Activated CD8-positive, alpha-beta T cell treated with anti-CD3 and anti-CD28 coated beads for 36 hours (primary cell): Measurements from ENCODE around the gene SVEP1. TPM values are rescaled to one million over a fixed set of nuclear protein-coding genes. Genes with fewer than 3 reads are reported as not detected.

Experiments used
- ATAC-seq: fragments of 200-7000 bp; cut with Tn5 transposase; one replicate; pipeline ENCODE4 v1.10.0; 2021; ENCODE audit warnings: mild to moderate bottlenecking, moderate library complexity
- CTCF ChIA-PET: fragments of 350-600 bp; sonication (Branson Sonifier 250); formaldehyde crosslinking; loops from one replicate; lab custom pipeline; 2021; ENCODE audit warnings: antibody characterized with exemption; lab: Charles Lee
- POLR2A ChIA-PET: fragments of 350-600 bp; sonication (Branson Sonifier 250); formaldehyde crosslinking; loops from one replicate; lab custom pipeline; 2021; ENCODE audit warnings: antibody characterized with exemption; lab: Charles Lee
- DNase-seq: peaks from one replicate; pipeline ENCODE4 v3.0.0-alpha.2; 2020
- H3K27ac Mint-ChIP-seq: one replicate; pipeline ENCODE4 v1.8.0; 2021; ENCODE audit warnings: mild to moderate bottlenecking, mixed read lengths
- H3K27me3 Mint-ChIP-seq: one replicate; pipeline ENCODE4 v1.8.0; 2021; ENCODE audit warnings: mixed read lengths
- H3K36me3 Mint-ChIP-seq: one replicate; pipeline ENCODE4 v1.8.0; 2021; ENCODE audit warnings: low read depth, mixed read lengths
- H3K4me1 Mint-ChIP-seq: one replicate; pipeline ENCODE4 v1.8.0; 2021; ENCODE audit warnings: low read depth, mixed read lengths
- H3K4me3 Mint-ChIP-seq: one replicate; pipeline ENCODE4 v1.8.0; 2021; ENCODE audit warnings: mild to moderate bottlenecking, moderate library complexity, mixed read lengths
- H3K9me3 Mint-ChIP-seq: one replicate; pipeline ENCODE4 v1.8.0; 2021; ENCODE audit warnings: mixed read lengths
- CTCF ChIP-seq: fragments of 200-600 bp; IDR thresholded peaks from one replicate; pipeline ENCODE4 v1.8.0; 2022; ENCODE audit warnings: antibody characterized with exemption, mild to moderate bottlenecking
- intact Hi-C: fragments of 100-400 bp; cut with micrococcal nuclease; formaldehyde crosslinking; loops from one replicate; pipeline ENCODE4 v1.10.0; 2022
- total RNA-seq, 2 experiments: library from RNA; stranded (reverse); gene quantifications; one replicate each; pipeline ENCODE4 v1.2.3, GENCODE V29; 2021

Gene SVEP1
- total RNA-seq, 2 experiments from 2014 or later: not detected

DNA sequence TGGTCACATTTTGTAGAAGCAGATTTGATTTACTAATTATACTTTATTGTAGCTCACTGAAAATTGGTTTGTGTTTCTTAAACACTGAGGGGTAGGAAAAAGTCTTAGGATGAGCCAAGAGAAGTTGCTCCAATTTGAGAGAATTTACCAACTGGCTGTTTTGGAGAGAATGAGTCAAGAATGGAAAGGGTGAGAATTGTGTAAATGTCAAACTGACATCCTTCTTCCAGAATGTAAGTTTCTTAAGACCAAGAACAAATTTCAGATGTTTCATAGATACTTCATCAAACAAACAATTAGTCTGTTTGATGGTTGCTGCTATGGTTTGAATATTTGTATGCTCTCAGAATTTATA is 135.7 kb downstream of the SVEP1 start:
- no peaks in the 10 kb centered on the region for H3K4me1 Mint-ChIP-seq
- POLR2A ChIA-PET: no interaction called here

GRCh38 chr9:110443146-110443865 is 136.2 kb downstream of the SVEP1 start:
- TF ChIP-seq CTCF: no peak
- H3K4me3 Mint-ChIP-seq: no peak overlapping the region
- DNase-seq: no peak
- ChIA-PET CTCF (no interaction called here), POLR2A (no interaction called here)
- H3K9me3 Mint-ChIP-seq: peaks cover 6% of the 10 kb centered on the region
- no peaks in the 10 kb centered on the region for H3K36me3 Mint-ChIP-seq
- no peak for ATAC-seq
- intact Hi-C loops: loop anchor here (10.0 kb wide), 1 partner anchor 181 kb away; no protein-coding TSS in a partner anchor
- H3K27ac Mint-ChIP-seq: no peak overlapping the region
- H3K4me1 Mint-ChIP-seq: no peaks in the 10 kb centered on the region
- peaks cover 2% of the 10 kb centered on the region for H3K27me3 Mint-ChIP-seq

More for the DNA sequence above, 135.7 kb downstream of the SVEP1 start:
- CTCF ChIA-PET: no interaction called here
- Mint-ChIP-seq H3K9me3 (peaks cover 6% of the 10 kb centered on the region), H3K27ac (no peak overlapping the region), H3K27me3 (peaks cover 3% of the 10 kb centered on the region), H3K36me3 (no peaks in the 10 kb centered on the region), H3K4me3 (no peak overlapping the region)
- ATAC-seq (no peak), DNase-seq (no peak)
- no peak for TF ChIP-seq CTCF
- intact Hi-C loops: loop anchor here (10.0 kb wide), 1 partner anchor 181 kb away; no protein-coding TSS in a partner anchor

DNA sequence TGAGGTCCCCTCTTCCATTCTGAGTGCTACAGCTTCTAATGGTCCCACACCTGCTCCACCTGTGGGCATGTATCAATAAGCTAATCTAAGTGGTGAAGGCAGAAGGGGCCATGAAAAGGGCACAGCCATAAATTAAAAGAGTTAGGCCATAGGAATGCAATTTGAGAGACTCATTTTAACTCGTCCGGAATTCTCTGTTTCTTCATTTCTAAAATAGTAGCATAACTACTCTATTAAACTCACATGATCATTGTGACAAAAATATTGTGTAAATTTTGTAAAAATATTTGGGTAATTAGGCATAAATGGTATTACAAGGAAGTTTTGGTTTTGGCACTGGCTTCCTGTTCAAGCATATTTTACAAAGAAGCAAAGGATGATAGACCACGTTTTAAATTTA is 138.7 kb downstream of the SVEP1 start:
- ATAC-seq: no peak
- H3K36me3 Mint-ChIP-seq: no peaks in the 10 kb centered on the region
- H3K27ac Mint-ChIP-seq: no peak overlapping the region
- no peak for DNase-seq
- intact Hi-C loops: loop anchor here (10.0 kb wide), 1 partner anchor 184 kb away; no protein-coding TSS in a partner anchor
- CTCF ChIA-PET: no interaction called here
- H3K27me3 Mint-ChIP-seq: peaks cover 2% of the 10 kb centered on the region
- H3K4me1 Mint-ChIP-seq: no peaks in the 10 kb centered on the region
- POLR2A ChIA-PET: no interaction called here
- TF ChIP-seq CTCF: no peak
- no peaks in the 10 kb centered on the region for H3K9me3 Mint-ChIP-seq
- H3K4me3 Mint-ChIP-seq: no peak overlapping the region

GRCh38 chr9:110440172-110440571 is 139.4 kb downstream of the SVEP1 start:
- intact Hi-C loops: loop anchor here (10.0 kb wide), 1 partner anchor 185 kb away; no protein-coding TSS in a partner anchor
- no peaks in the 10 kb centered on the region for H3K4me1 Mint-ChIP-seq
- H3K9me3 Mint-ChIP-seq: no peaks in the 10 kb centered on the region
- no peak overlapping the region for H3K27ac Mint-ChIP-seq
- ATAC-seq (no peak), DNase-seq (no peak)
- H3K36me3 Mint-ChIP-seq: no peaks in the 10 kb centered on the region
- ChIA-PET POLR2A (no interaction called here), CTCF (no interaction called here)
- no peak for TF ChIP-seq CTCF
- H3K27me3 Mint-ChIP-seq: peaks cover 2% of the 10 kb centered on the region
- no peak overlapping the region for H3K4me3 Mint-ChIP-seq

DNA sequence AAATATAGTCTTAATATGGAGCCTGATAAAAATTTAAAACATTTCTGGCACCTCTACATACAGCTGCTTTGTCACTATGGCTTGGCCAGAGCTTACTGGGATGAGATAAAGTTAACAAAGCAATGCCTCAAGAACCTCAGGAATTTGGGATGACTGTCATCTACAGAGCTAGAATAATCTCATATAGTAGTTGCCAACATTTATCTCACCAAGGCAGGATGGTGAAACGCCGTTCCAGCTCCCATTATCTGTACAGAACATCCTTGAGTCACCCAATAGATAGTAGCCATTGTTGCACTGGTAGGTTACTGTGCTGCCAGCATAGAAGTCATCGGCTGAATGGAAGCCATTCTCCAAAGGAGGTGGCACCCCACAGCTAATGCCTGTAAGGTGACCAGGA is 147.3 kb downstream of the SVEP1 start:
- intact Hi-C loops: no loop called here
- POLR2A ChIA-PET: no interaction called here
- no peak overlapping the region for H3K27ac Mint-ChIP-seq
- no peaks in the 10 kb centered on the region for H3K36me3 Mint-ChIP-seq
- ATAC-seq: no peak
- DNase-seq: no peak
- no peaks in the 10 kb centered on the region for H3K9me3 Mint-ChIP-seq
- H3K4me3 Mint-ChIP-seq: no peak overlapping the region
- H3K4me1 Mint-ChIP-seq: no peaks in the 10 kb centered on the region
- CTCF ChIA-PET: no interaction called here
- no peaks in the 10 kb centered on the region for H3K27me3 Mint-ChIP-seq
- no peak for TF ChIP-seq CTCF
